HS-5 (cell line): ENCODE results near the gene SMAD4.
"Not testable (repeated sequence)": the region's sequence is repeated elsewhere in the genome, so short reads cannot be mapped to it uniquely, and the experiment has no call there.

Experiments
- DNase-seq: peaks from one replicate; pipeline ENCODE4 v3.0.0-alpha.2; 2012; ENCODE audit warnings: low read depth

Gene SMAD4

DNA sequence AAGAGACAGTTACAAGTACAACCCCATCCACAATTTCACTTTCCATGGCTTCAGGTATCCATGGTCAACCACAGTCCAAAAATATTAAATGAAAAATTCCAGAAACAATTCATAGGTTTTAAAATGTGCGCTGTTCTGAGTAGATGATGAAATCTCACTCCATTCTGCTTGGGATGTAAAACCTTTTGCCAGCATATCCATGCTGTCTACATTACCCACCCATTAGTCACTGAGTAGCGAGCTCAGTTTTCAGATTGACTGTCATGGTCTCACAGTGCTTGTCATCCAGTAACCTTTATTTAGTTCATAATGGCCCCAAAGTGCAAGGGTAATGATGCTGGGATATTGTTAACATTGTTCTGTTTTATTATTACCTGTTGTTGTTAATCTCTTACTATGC, 40.5 kb downstream of the SMAD4 start:
- DNase-seq = peak; percentile 60

GRCh38 chr18:51072586-51073313, 42.7 kb downstream of the SMAD4 start:
- DNase-seq = no peak

GRCh38 chr18:51074605-51075004, 44.6 kb downstream of the SMAD4 start:
- no peak for DNase-seq

DNA sequence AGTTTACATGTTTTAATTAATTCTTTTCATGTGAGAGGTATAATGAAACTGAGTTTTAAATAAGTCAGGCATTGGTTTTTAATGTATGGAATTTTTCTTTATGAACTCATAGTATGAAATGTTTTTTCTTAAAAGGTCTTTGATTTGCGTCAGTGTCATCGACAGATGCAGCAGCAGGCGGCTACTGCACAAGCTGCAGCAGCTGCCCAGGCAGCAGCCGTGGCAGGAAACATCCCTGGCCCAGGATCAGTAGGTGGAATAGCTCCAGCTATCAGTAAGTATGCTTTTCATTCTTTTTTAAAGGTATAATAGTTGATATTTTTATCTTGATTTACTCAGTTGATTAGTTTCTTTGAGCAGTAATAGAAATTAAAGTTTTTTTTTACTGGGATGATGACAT, 46.5 kb downstream of the SMAD4 start:
- no peak for DNase-seq

GRCh38 chr18:51077217-51077616, 47.2 kb downstream of the SMAD4 start:
- peak; percentile 33 for DNase-seq

GRCh38 chr18:51078026-51078425, 48.0 kb downstream of the SMAD4 start:
- DNase-seq = no peak

DNA sequence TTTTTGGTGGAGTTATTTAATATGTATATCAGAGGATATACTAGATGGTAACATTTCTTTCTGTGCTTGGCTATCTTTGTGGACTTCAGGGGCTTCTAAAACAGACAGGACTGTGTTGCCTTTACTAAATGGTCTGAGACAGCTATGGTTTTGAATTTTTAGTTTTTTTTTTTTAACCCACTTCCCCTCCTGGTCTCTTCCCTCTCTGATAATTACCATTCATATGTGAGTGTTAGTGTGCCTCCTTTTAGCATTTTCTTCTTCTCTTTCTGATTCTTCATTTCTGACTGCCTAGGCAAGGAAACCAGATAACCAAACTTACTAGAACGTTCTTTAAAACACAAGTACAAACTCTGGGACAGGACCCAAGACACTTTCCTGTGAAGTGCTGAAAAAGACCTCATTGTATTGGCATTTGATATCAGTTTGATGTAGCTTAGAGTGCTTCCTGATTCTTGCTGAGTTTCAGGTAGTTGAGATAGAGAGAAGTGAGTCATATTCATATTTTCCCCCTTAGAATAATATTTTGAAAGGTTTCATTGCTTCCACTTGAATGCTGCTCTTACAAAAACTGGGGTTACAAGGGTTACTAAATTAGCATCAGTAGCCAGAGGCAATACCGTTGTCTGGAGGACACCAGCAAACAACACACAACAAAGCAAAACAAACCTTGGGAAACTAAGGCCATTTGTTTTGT, 52.7 kb downstream of the SMAD4 start:
- no peak for DNase-seq

GRCh38 chr18:51083398-51083797, 53.4 kb downstream of the SMAD4 start:
- no peak for DNase-seq

- DNase-seq = no peak
Observed at GRCh38 chr18:51088410-51088809, 58.4 kb downstream of the SMAD4 start.

DNA sequence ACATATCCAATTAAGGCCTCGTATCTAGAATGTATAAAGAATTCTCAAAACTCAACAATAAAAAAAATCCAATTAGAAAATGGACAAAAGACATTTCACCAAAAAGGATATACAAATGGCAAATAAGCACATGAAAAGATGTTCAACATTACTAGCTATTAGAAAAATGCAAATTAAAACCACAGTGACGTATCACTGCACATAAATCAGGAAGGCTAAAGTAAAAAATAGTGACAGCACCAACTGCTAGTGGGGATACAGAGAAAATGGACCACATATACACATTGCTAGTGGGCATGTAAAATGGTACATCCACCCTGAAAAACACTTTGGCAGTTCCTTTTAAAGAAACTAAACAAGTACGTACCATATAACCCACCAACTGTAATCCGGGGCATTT, 59.7 kb downstream of the SMAD4 start:
- no peak for DNase-seq

DNA sequence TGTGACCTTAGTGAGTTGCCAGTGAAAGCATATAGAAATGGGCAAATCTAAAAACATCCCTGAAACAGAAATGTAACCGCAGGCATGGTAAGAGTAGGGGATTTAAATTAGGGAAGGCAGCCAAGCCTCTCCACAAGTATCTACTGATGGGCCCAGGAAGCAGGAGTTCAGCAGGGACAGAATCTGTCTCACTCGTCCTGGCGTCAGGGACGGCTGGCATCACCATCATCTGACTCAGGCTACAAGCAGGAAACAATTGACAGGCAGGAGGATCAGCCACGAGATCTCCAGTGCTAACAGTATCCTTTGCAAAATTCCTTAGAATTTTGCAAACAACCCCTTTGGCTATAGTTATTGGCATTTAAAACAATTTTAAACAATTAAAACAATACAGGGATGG, 61.3 kb downstream of the SMAD4 start:
- no peak for DNase-seq

DNA sequence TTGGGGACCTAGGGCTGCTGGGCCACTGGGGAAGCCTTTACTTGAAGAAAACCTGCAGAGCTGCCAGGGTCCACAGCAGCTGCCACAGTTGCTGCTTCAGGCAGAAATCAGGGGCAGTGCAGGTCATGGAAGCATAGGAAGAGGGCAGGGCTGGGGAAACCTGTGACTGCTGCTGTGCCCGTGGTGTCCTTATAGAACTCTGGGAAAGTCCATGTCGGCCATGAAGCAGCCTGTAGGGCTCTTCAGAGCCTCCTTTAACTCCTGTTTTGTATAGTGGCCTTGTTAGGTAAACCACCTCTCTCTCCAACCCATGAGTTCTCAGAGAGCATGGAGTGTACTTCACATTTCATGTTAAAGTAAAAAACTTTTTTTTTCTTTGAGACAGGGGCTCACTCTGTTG, 62.1 kb downstream of the SMAD4 start:
- DNase-seq = no peak

DNA sequence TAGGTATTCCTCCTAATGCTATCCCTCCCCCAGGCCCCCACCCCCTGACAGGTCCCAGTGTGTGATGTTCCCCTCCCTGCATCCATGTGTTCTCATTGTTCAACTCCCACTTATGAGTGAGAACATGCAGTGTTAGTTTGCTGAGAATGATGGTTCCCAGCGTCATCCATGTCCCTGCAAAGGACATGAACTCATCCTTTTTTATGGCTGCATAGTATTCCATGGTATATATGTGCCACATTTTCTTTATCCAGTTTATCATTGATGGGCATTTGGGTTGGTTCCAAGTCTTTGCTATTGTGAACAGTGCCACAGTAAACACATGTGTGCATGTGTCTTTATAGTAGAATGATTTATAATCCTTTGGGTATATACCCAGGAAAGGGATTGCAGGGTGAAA, 63.0 kb downstream of the SMAD4 start:
- not testable (repeated sequence) for DNase-seq

GRCh38 chr18:51097021-51097822, 67.2 kb downstream of the SMAD4 start:
- no peak for DNase-seq

DNA sequence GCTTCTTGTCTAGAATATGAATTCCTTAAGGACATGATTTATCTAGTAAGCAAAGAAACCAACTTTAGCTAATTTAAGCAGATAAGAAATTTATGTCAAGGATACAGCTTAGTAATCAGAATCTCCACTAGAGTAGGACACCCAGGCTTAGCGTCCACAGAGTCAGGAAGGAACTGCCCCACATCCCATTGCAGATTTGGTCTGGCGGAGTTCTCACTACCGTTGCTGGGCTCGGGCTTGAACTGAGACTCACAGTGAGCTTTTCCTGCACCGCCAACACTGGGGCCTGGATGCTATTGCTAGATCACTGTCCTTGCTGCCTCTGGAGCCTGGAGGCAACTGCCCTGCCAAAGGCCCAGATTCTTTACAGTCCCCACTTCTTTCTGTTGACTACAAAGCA, 68.1 kb downstream of the SMAD4 start:
- no peak for DNase-seq

GRCh38 chr18:51098513-51098912, 68.5 kb downstream of the SMAD4 start:
- DNase-seq = no peak

- no peak for DNase-seq
Observed at GRCh38 chr18:51100385-51101120, 70.5 kb downstream of the SMAD4 start.

- no peak for DNase-seq
Observed at GRCh38 chr18:51107082-51107481, 77.1 kb downstream of the SMAD4 start.

GRCh38 chr18:51107598-51108305, 77.7 kb downstream of the SMAD4 start:
- DNase-seq = no peak

GRCh38 chr18:51108330-51108729, 78.3 kb downstream of the SMAD4 start:
- no peak for DNase-seq

DNA sequence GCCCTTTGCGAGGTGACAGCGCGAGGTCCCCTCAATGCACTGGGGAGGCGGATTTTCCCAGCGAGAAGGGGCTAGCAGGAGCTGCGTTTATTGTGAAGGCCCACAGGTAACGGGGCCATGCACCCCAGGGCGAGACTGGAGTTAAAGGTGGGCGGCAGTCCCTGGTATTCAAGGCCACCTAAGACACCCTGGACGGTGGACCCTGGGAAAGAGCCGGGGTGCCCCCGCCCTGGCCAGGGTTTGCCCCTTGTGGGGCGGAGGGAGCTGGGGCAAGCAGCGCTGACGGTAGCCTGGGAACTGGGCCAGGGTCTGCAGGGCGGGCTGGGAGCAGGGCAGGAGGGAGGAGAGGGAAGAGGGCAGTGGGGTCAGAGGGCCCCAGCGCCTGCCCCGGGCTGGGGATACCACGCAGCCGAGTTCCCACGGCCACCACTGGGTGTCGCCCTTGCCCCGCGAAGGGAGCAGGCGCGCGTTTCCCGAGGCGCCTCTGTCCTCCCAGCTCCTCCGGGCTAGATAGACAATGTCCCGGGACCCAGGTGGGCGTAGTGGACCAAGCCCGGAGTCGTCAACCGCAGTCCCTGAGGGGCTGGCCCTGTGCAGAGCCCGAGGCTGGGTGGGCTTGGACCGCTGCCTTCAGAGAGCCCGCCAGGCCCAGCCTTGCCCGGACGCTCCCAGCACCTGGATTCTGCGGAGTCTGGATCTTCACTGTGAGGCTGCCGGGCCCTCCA, 80.2 kb downstream of the SMAD4 start:
- DNase-seq = no peak
